Transverse colon (tissue), 4 donors: Measurements from ENCODE around the gene TEKT5. TPM values are rescaled to one million over a fixed set of nuclear protein-coding genes. Genes with fewer than 3 reads are reported as not detected.

Experiments
- DNase-seq: peaks from one replicate; pipeline ENCODE4 v3.0.0-alpha.2; 2019
- H3K27ac ChIP-seq, 4 donors: fragments of 200-600 bp; sonication (generic); 2 replicates each; pipeline ENCODE4 v1.5.1; 2016 to 2018; ENCODE audit warnings: inconsistent platforms in 4 of 4
- H3K27me3 ChIP-seq: fragments of 200-600 bp; sonication (generic); 2 replicates; pipeline ENCODE4 v1.5.1; 2017; ENCODE audit warnings: inconsistent platforms
- H3K36me3 ChIP-seq, 4 donors: fragments of 200-600 bp; sonication (generic); 2 replicates each; pipeline ENCODE4 v1.5.1; 2017 to 2019; ENCODE audit warnings: inconsistent platforms in 4 of 4
- H3K4me1 ChIP-seq, 4 donors: fragments of 200-600 bp; sonication (generic); 2 replicates each; pipeline ENCODE4 v1.5.1; 2017 to 2020; ENCODE audit warnings: inconsistent platforms in 4 of 4
- H3K4me3 ChIP-seq, 4 donors: fragments of 200-600 bp; sonication (generic); 1 replicate in 1 of 4; 2 replicates in 3 of 4; pipeline versions ENCODE4 v1.5.1 to v1.6.1; 2017 to 2019; ENCODE audit warnings: inconsistent platforms in 4 of 4
- H3K9me3 ChIP-seq, 2 donors: fragments of 200-600 bp; sonication (generic); 2 replicates each; pipeline ENCODE4 v1.5.1; 2017 to 2019; ENCODE audit warnings: inconsistent platforms in 2 of 2
- CTCF ChIP-seq, 5 experiments: fragments of 200-600 bp in 3 of 5; fragments of 450-650 bp in 2 of 5; sonication (generic) in 3 of 5; IDR thresholded peaks; 1 replicate in 2 of 5; 2 replicates in 3 of 5; pipeline ENCODE4 v1.5.1; 2016 to 2017; ENCODE audit warnings: antibody characterized with exemption in 5 of 5, inconsistent platforms in 3 of 5, mild to moderate bottlenecking in 2 of 5, moderate library complexity in 1 of 5
- EP300 ChIP-seq: sonication (generic); formaldehyde crosslinking; IDR thresholded peaks from one replicate; pipeline ENCODE4 v1.6.1; 2017; ENCODE audit warnings: antibody characterized with exemption, low read depth
- POLR2A ChIP-seq: fragments of 450-650 bp; IDR thresholded peaks from one replicate; pipeline ENCODE4 v1.6.1; 2016; ENCODE audit warnings: antibody characterized with exemption, mild to moderate bottlenecking, moderate library complexity
- POLR2AphosphoS5 ChIP-seq, 3 donors: sonication (generic); formaldehyde crosslinking; IDR thresholded peaks; one replicate each; pipeline ENCODE4 v1.6.1; 2016; ENCODE audit warnings: antibody characterized with exemption in 3 of 3
- WGBS, 2 donors: methylation state at CpG; one replicate each; pipeline ENCODE4 v1.1.5; 2018; ENCODE audit warnings: low coverage in 1 of 2; 5-methylcytosine and 5-hydroxymethylcytosine counted together
- in situ Hi-C, 4 donors: fragments of 200-750 bp; cut with MboI; loops; one replicate each; pipeline versions ENCODE4 v1.15.0 to v1.15.1; 2017; ENCODE audit warnings: low sequenced_read_pairs in 3 of 4, low pct_ligation_motif_present in 1 of 4, low pct_unique_long_range_greater_than_20kb in 1 of 4
- intact Hi-C: fragments of 100-400 bp; cut with DNase I; formaldehyde crosslinking; loops from one replicate; pipeline ENCODE4 v1.15.1; 2023; ENCODE audit warnings: low total_unique reads
- total RNA-seq, 4 donors: library from RNA; depleted of rRNA; stranded (reverse); fragments of >200 nt; gene quantifications; one replicate each; pipeline ENCODE4 v1.1.0, GENCODE V29; 2016

The TEKT5 gene
- total RNA-seq, 4 donors from 2014 or later, result 2.5 TPM; not detected in 3

- no peaks in the 10 kb centered on the region for H3K4me1 ChIP-seq
- H3K27ac ChIP-seq, result no peak overlapping the region
- H3K36me3 ChIP-seq, result no peaks in the 10 kb centered on the region
- intact Hi-C loops (no loop called here), in situ Hi-C loops (no loop called here)
- no peak overlapping the region for H3K4me3 ChIP-seq
- no peaks in the 10 kb centered on the region for H3K27me3 ChIP-seq
- no peaks in the 10 kb centered on the region for H3K9me3 ChIP-seq
- TF ChIP-seq EP300, result no peak
- TF ChIP-seq POLR2AphosphoS5 (IDR thresholded peaks at IDR 0.05), result no peak
- no peak for TF ChIP-seq POLR2A
- no peak for TF ChIP-seq CTCF (IDR thresholded peaks at IDR 0.05)
- WGBS, 2 donors, result 66 to 85% methylated on average over 3 to 11 of the region's 11 CpGs
- no peak for DNase-seq
Observed at GRCh38 chr16:10675216-10675615, 19.5 kb downstream of the TEKT5 start.

GRCh38 chr16:10671729-10672128, 23.0 kb downstream of the TEKT5 start:
- intact Hi-C loops, result no loop called here
- Histone ChIP-seq H3K4me3 (no peak overlapping the region), H3K27me3 (no peaks in the 10 kb centered on the region), H3K4me1 (no peaks in the 10 kb centered on the region), H3K36me3 (no peaks in the 10 kb centered on the region), H3K9me3 (no peaks in the 10 kb centered on the region), H3K27ac (no peak overlapping the region)
- 25 to 43% methylated on average over 3 to 4 of the region's 4 CpGs for WGBS, 2 donors
- TF ChIP-seq POLR2A (no peak), CTCF (IDR thresholded peaks at IDR 0.05) (no peak)
- DNase-seq, result no peak
- in situ Hi-C loops, result no loop called here

GRCh38 chr16:10669791-10670190, 24.9 kb downstream of the TEKT5 start:
- Histone ChIP-seq H3K4me1 (no peaks in the 10 kb centered on the region), H3K36me3 (no peaks in the 10 kb centered on the region), H3K4me3 (no peak overlapping the region), H3K9me3 (no peaks in the 10 kb centered on the region), H3K27me3 (no peaks in the 10 kb centered on the region), H3K27ac (no peak overlapping the region)
- TF ChIP-seq EP300 (no peak), POLR2A (no peak), CTCF (IDR thresholded peaks at IDR 0.05) (no peak), POLR2AphosphoS5 (IDR thresholded peaks at IDR 0.05) (no peak)
- 80% methylated on average over 4 of the region's 4 CpGs; no CpG with 5 or more reads in 1 of the 2 donors for WGBS, 2 donors
- in situ Hi-C loops, result no loop called here
- intact Hi-C loops, result no loop called here
- DNase-seq, result no peak

- no peaks in the 10 kb centered on the region for H3K36me3 ChIP-seq
- TF ChIP-seq CTCF (IDR thresholded peaks at IDR 0.05) (peak; percentile 19 to 31 (median 27)), POLR2AphosphoS5 (IDR thresholded peaks at IDR 0.05) (no peak)
- 67 to 79% methylated on average over 3 to 8 of the region's 8 CpGs for WGBS, 2 donors
- no peaks in the 10 kb centered on the region for H3K27me3 ChIP-seq
- no peak overlapping the region for H3K27ac ChIP-seq
- H3K4me1 ChIP-seq, result no peaks in the 10 kb centered on the region
- no peak overlapping the region for H3K4me3 ChIP-seq
- no peaks in the 10 kb centered on the region for H3K9me3 ChIP-seq
- intact Hi-C loops, result no loop called here
- no peak for DNase-seq
- in situ Hi-C loops, result no loop called here
Observed at GRCh38 chr16:10668322-10669045, 26.2 kb downstream of the TEKT5 start.
